A549 (cell line): ENCODE data around the gene AKR1A1. TPM values are rescaled to one million over a fixed set of nuclear protein-coding genes. Genes with fewer than 3 reads are reported as not detected.

Experiments
- BCL3 ChIP-seq: fragments of >200 bp; sonication (Bioruptor Twin); formaldehyde crosslinking; IDR thresholded peaks from 3 replicates; pipeline ENCODE4 v1.6.1; 2016
- BHLHE40 ChIP-seq: IDR thresholded peaks from 2 replicates; pipeline ENCODE4 v1.6.1; 2012; ENCODE audit warnings: low read depth, low read length, inconsistent platforms
- CTCF ChIP-seq: fragments of >200 bp; sonication (Bioruptor Twin); formaldehyde crosslinking; IDR thresholded peaks from 3 replicates; pipeline ENCODE4 v1.5.1; 2016
- E2F6 ChIP-seq: IDR thresholded peaks from 2 replicates; pipeline ENCODE4 v1.6.1; 2012; ENCODE audit warnings: low read depth, borderline replicate concordance
- ESRRA ChIP-seq: fragments of 150-350 bp; IDR thresholded peaks from 2 replicates; pipeline ENCODE4 v1.6.1; 2014; ENCODE audit warnings: mild to moderate bottlenecking, low read length, borderline replicate concordance
- FOSL2 ChIP-seq, 2 experiments: fragments of 450-650 bp in 1 of 2; fragments of >200 bp in 1 of 2; sonication (Bioruptor Twin) in 1 of 2; formaldehyde crosslinking; IDR thresholded peaks; 2 replicates each; pipeline versions ENCODE4 v1.5.0 to v1.6.1; 2016 to 2020; ENCODE audit warnings: mild to moderate bottlenecking in 1 of 2, moderate library complexity in 1 of 2
- FOXS1 ChIP-seq: fragments of 250-450 bp; sonication (Bioruptor Pico); IDR thresholded peaks from 2 replicates; pipeline ENCODE4 v1.5.0; 2020; ENCODE audit warnings: mild to moderate bottlenecking, moderate library complexity
- GATA3 ChIP-seq: IDR thresholded peaks from 2 replicates; pipeline ENCODE4 v1.6.1; 2012; ENCODE audit warnings: borderline replicate concordance
- HES2 ChIP-seq: fragments of >200 bp; sonication (Bioruptor Twin); formaldehyde crosslinking; IDR thresholded peaks from 2 replicates; pipeline ENCODE4 v1.6.1; 2016
- HMGXB4 ChIP-seq: fragments of 250-450 bp; sonication (Bioruptor Pico); IDR thresholded peaks from 2 replicates; pipeline ENCODE4 v1.5.0; 2021; ENCODE audit warnings: mild to moderate bottlenecking, moderate library complexity, borderline replicate concordance
- HOXA7 ChIP-seq: fragments of 250-450 bp; sonication (Bioruptor Pico); IDR thresholded peaks from 2 replicates; pipeline ENCODE4 v1.5.0; 2020; ENCODE audit warnings: mild to moderate bottlenecking, moderate library complexity
- HOXB5 ChIP-seq: fragments of 250-450 bp; sonication (Bioruptor Pico); IDR thresholded peaks from 2 replicates; pipeline ENCODE4 v1.5.0; 2020; ENCODE audit warnings: mild to moderate bottlenecking, moderate library complexity
- KDM1A ChIP-seq: fragments of 200-600 bp; sonication (generic); IDR thresholded peaks from 2 replicates; pipeline ENCODE4 v1.6.1; 2016; ENCODE audit warnings: low read depth, mild to moderate bottlenecking
- MAX ChIP-seq: IDR thresholded peaks from 2 replicates; pipeline ENCODE4 v1.6.1; 2012
- NFE2L2 ChIP-seq: fragments of 150-350 bp; conservative IDR thresholded peaks from 2 replicates; pipeline ENCODE4 v1.6.1; 2014; ENCODE audit warnings: low read length
- PHF8 ChIP-seq: fragments of 200-600 bp; sonication (generic); IDR thresholded peaks from 2 replicates; pipeline ENCODE4 v1.6.1; 2016; ENCODE audit warnings: low read depth, mild to moderate bottlenecking, antibody characterized with exemption, moderate library complexity, borderline replicate concordance
- RAD21 ChIP-seq, 2 experiments: fragments of >200 bp in 1 of 2; sonication (Bioruptor Twin) in 1 of 2; formaldehyde crosslinking in 1 of 2; IDR thresholded peaks in 1 of 2; conservative IDR thresholded peaks in 1 of 2; 2 replicates in 1 of 2; 3 replicates in 1 of 2; pipeline ENCODE4 v1.6.1; 2012 to 2018; ENCODE audit warnings: inconsistent platforms in 1 of 2
- SMC3 ChIP-seq: fragments of >200 bp; sonication (Bioruptor Twin); formaldehyde crosslinking; IDR thresholded peaks from 3 replicates; pipeline ENCODE4 v1.6.1; 2018; ENCODE audit warnings: inconsistent platforms
- TFCP2L1 ChIP-seq: fragments of 250-450 bp; sonication (Bioruptor Pico); IDR thresholded peaks from 2 replicates; pipeline ENCODE4 v1.5.0; 2021; ENCODE audit warnings: mild to moderate bottlenecking
- USF2 ChIP-seq: fragments of 450-650 bp; IDR thresholded peaks from 2 replicates; pipeline ENCODE4 v1.6.1; 2014; ENCODE audit warnings: antibody characterized with exemption
- ZC3H11A ChIP-seq: fragments of 450-650 bp; IDR thresholded peaks from 2 replicates; pipeline ENCODE4 v1.6.1; 2014; ENCODE audit warnings: antibody characterized with exemption, mild to moderate bottlenecking
- polyA plus RNA-seq, 4 experiments: library from polyadenylated mRNA; depleted of rRNA in 3 of 4; stranded (reverse); fragments of >200 nt; fragmentation: RNase III in 1 of 4; extraction: RNeasy Plus Mini Kit Qiagen cat#74134 plus additional on column Dnase treatment in 1 of 4; gene quantifications; 2 replicates in 3 of 4; 3 replicates in 1 of 4; pipeline ENCODE4 v1.2.3, GENCODE V29; 2011 to 2017

The AKR1A1 gene
- polyA plus RNA-seq, 2 of the 4 experiments (the other 2 are of a cell fraction): 89.0 to 110 TPM

- TF ChIP-seq E2F6 (peak; percentile 52; the same call in 1 of the 2 replicates), CTCF (no peak), FOXS1 (CRISPR knock-in tag) (peak; percentile 30; the same call in 1 of the 2 replicates), HOXA7 (peak; percentile 42; the same call in 1 of the 2 replicates), ZC3H11A (no peak), BHLHE40 (no peak), RAD21 (conservative IDR thresholded peaks at IDR 0.05 in 1 of 2, IDR thresholded peaks at IDR 0.05 in 1 of 2) (no peak), HMGXB4 (no peak; the same call in 1 of the 2 replicates), TFCP2L1 (CRISPR knock-in tag) (0 out of 2 replicates have a peak, but pooled peaks have one; percentile 23), HES2 (no peak), MAX (peak; percentile 56), KDM1A (no peak), FOSL2 (IDR thresholded peaks at IDR 0.05) (no peak), FOSL2 (CRISPR knock-in tag; IDR thresholded peaks at IDR 0.05) (peak; percentile 53), NFE2L2 (peak; percentile 93), GATA3 (peak; percentile 78), USF2 (no peak), PHF8 (peak; percentile 89), BCL3 (peak; percentile 96), SMC3 (no peak), ESRRA (no peak), HOXB5 (CRISPR knock-in tag) (0 out of 2 replicates have a peak, but pooled peaks have one; percentile 28)
Measured at GRCh38 chr1:45521413-45522323, 29.0 kb upstream of the AKR1A1 start, which contains the start of gene PRDX1 (continued).
